Body of pancreas (tissue), 4 donors: ENCODE data around the gene SIGLEC11. TPM values are rescaled to one million over a fixed set of nuclear protein-coding genes. Genes with fewer than 3 reads are reported as not detected.
A peak's percentile ranks its signal among the peaks of the same experiment; 100 is the strongest.
"Not testable (repeated sequence)": the region's sequence is repeated elsewhere in the genome, so short reads cannot be mapped to it uniquely, and the experiment has no call there.

Experiments used
- ATAC-seq: fragments of 150-250 bp; one replicate; pipeline ENCODE4 v1.9.1; 2016
- DNase-seq, 4 donors: peaks; one replicate each; pipeline ENCODE4 v3.0.0-alpha.2; 2019
- H3K27ac ChIP-seq, 4 donors: fragments of 200-600 bp; sonication (generic); 1 replicate in 3 of 4; 2 replicates in 1 of 4; pipeline versions ENCODE4 v1.5.1 to v1.6.1; 2016 to 2019; ENCODE audit warnings: mild to moderate bottlenecking in 1 of 4, mixed read lengths in 1 of 4, moderate library complexity in 1 of 4
- H3K27me3 ChIP-seq, 2 donors: fragments of 200-600 bp; sonication (generic); one replicate each; pipeline ENCODE4 v1.6.0; 2016; ENCODE audit warnings: mild to moderate bottlenecking in 1 of 2
- H3K36me3 ChIP-seq, 2 donors: fragments of 200-600 bp; sonication (generic); replicated peaks in 1 of 2; 2 replicates each; pipeline ENCODE4 v1.5.1; 2016; ENCODE audit warnings: low read depth in 2 of 2; ENCODE audit not compliant: insufficient read depth in 1 of 2
- H3K4me1 ChIP-seq: fragments of 200-600 bp; sonication (generic); one replicate; pipeline ENCODE4 v1.6.0; 2016
- H3K4me3 ChIP-seq, 2 donors: fragments of 200-600 bp; sonication (generic); 1 replicate in 1 of 2; 2 replicates in 1 of 2; pipeline ENCODE4 v1.5.1; 2016 to 2019
- H3K9me3 ChIP-seq, 3 donors: fragments of 200-600 bp; sonication (generic); 1 replicate in 2 of 3; 2 replicates in 1 of 3; pipeline ENCODE4 v1.5.1; 2016
- CTCF ChIP-seq, 7 experiments: fragments of 450-650 bp in 4 of 7; fragments of 200-600 bp in 3 of 7; sonication (generic) in 3 of 7; IDR thresholded peaks; one replicate each; pipeline ENCODE4 v1.5.1; 2016 to 2019; ENCODE audit warnings: antibody characterized with exemption in 7 of 7
- POLR2A ChIP-seq, 3 donors: fragments of 450-650 bp; IDR thresholded peaks; one replicate each; pipeline ENCODE4 v1.6.1; 2016; ENCODE audit warnings: antibody characterized with exemption in 3 of 3, mild to moderate bottlenecking in 2 of 3
- WGBS, 2 donors: methylation state at CpG; one replicate each; pipeline ENCODE4 v1.1.5; 2017; 5-methylcytosine and 5-hydroxymethylcytosine counted together
- intact Hi-C: fragments of 100-400 bp; cut with DNase I; formaldehyde crosslinking; loops from one replicate; pipeline ENCODE4 v1.15.1; 2023
- total RNA-seq, 2 donors: library from RNA; depleted of rRNA; stranded (reverse); fragments of >200 nt; gene quantifications; one replicate each; pipeline ENCODE4 v1.1.0, GENCODE V29; 2016

SIGLEC11 gene
- total RNA-seq, 2 donors from 2014 or later: 1.3 to 12.5 TPM

- no peak overlapping the region for H3K4me3 ChIP-seq
- H3K9me3 ChIP-seq: no peaks in the 10 kb centered on the region
- no peaks in the 10 kb centered on the region for H3K27me3 ChIP-seq
- ATAC-seq: no peak
- intact Hi-C loops: no loop called here
- H3K4me1 ChIP-seq: peaks cover 64% of the 10 kb centered on the region
- TF ChIP-seq POLR2A (IDR thresholded peaks at IDR 0.05) (no peak), CTCF (IDR thresholded peaks at IDR 0.05) (no peak)
- H3K36me3 ChIP-seq: no peaks in the 10 kb centered on the region
- DNase-seq: no peak
- no peak overlapping the region for H3K27ac ChIP-seq
- 36 to 59% methylated on average over 5 of the region's 5 CpGs for WGBS, 2 donors
Measured at GRCh38 chr19:49950590-49950948, 10.4 kb downstream of the SIGLEC11 start.

- Histone ChIP-seq H3K4me1 (peaks cover 62% of the 10 kb centered on the region), H3K27ac (no peak overlapping the region), H3K27me3 (no peaks in the 10 kb centered on the region), H3K36me3 (no peaks in the 10 kb centered on the region), H3K9me3 (no peaks in the 10 kb centered on the region), H3K4me3 (no peak overlapping the region)
- TF ChIP-seq POLR2A (IDR thresholded peaks at IDR 0.05) (no peak), CTCF (IDR thresholded peaks at IDR 0.05) (no peak)
- DNase-seq (no peak), ATAC-seq (no peak)
- intact Hi-C loops: no loop called here
- 74 to 75% methylated on average over 5 to 11 of the region's 11 CpGs for WGBS, 2 donors
Measured at GRCh38 chr19:49949742-49950589, 11.0 kb downstream of the SIGLEC11 start.

GRCh38 chr19:49946415-49946814 is 14.6 kb downstream of the SIGLEC11 start:
- Histone ChIP-seq H3K9me3 (no peaks in the 10 kb centered on the region), H3K27ac (no peak overlapping the region), H3K36me3 (no peaks in the 10 kb centered on the region), H3K4me1 (peaks cover 37% of the 10 kb centered on the region), H3K27me3 (no peaks in the 10 kb centered on the region), H3K4me3 (no peak overlapping the region)
- TF ChIP-seq CTCF (IDR thresholded peaks at IDR 0.05) (no peak), POLR2A (IDR thresholded peaks at IDR 0.05) (no peak)
- ATAC-seq (peak; percentile 26), DNase-seq (no peak)
- intact Hi-C loops: no loop called here
- WGBS, 2 donors: 53 to 73% methylated on average over 8 of the region's 8 CpGs

- peaks cover 36% of the 10 kb centered on the region for H3K4me1 ChIP-seq
- H3K4me3 ChIP-seq, H3K27me3 ChIP-seq, intact Hi-C loops, DNase-seq, H3K27ac ChIP-seq, H3K36me3 ChIP-seq, H3K9me3 ChIP-seq, ATAC-seq: not testable (repeated sequence)
- 73 to 87% methylated on average over 5 of the region's 5 CpGs for WGBS, 2 donors
Measured at GRCh38 chr19:49944567-49944966, 16.4 kb downstream of the SIGLEC11 start.

- intact Hi-C loops: no loop called here
- no peak overlapping the region for H3K4me3 ChIP-seq
- ATAC-seq: no peak
- no peak for DNase-seq
- TF ChIP-seq POLR2A (IDR thresholded peaks at IDR 0.05): no peak
- no peak for TF ChIP-seq CTCF (IDR thresholded peaks at IDR 0.05)
- H3K9me3 ChIP-seq: no peaks in the 10 kb centered on the region
- peaks cover 51% of the 10 kb centered on the region for H3K4me1 ChIP-seq
- H3K27me3 ChIP-seq: no peaks in the 10 kb centered on the region
- no peaks in the 10 kb centered on the region for H3K36me3 ChIP-seq
- WGBS, 2 donors: 91 to 96% methylated on average over 5 of the region's 5 CpGs
- H3K27ac ChIP-seq: peak overlapping the region in 1 of 4 donors; percentile 55
Measured at GRCh38 chr19:49940482-49940791, 20.5 kb downstream of the SIGLEC11 start.
